Stimulated activated CD4-positive, alpha-beta T cell treated with anti-CD3 and anti-CD28 coated beads, Interleukin-2, amount 100 ng/mL, for 48 hours (primary cell): ENCODE results near the gene CD207.

Experiments used
- DNase-seq, 2 donors: peaks; one replicate each; pipeline ENCODE4 v3.0.0-alpha.2; 2020

Gene CD207

GRCh38 chr2:70793450-70793849 lies 42.2 kb downstream of the CD207 start:
- DNase-seq = no peak

- DNase-seq = peak in 1 of 2 donors; percentile 17
These were observed 45.3 kb downstream of the CD207 start, which contains the start of gene FIGLA for GRCh38 chr2:70790136-70790828. Gene FIGLA, minus strand, starts transcription at chr2:70790643. Its CDS starts 5 bp downstream, at chr2:70790638.

GRCh38 chr2:70789304-70790135 lies 46.1 kb downstream of the CD207 start:
- peak; percentile 67 for DNase-seq

- peak in 1 of 2 donors; percentile 12 for DNase-seq
These were observed 50.3 kb downstream of the CD207 start for GRCh38 chr2:70785137-70785911.

- DNase-seq = no peak
These were observed 51.3 kb downstream of the CD207 start for GRCh38 chr2:70784320-70784719.
